GM10847 (cell line): ENCODE data around the gene CHST8.

ENCODE experiments used
- POLR2A ChIP-seq: IDR thresholded peaks from 2 replicates; pipeline ENCODE4 v1.6.1; 2011; ENCODE audit not compliant: insufficient read length; ENCODE audit errors: extremely low read depth

CHST8 gene

GRCh38 chr19:33654840-33655508 lies 33.2 kb downstream of the CHST8 start:
- no peak for TF ChIP-seq POLR2A

- no peak for TF ChIP-seq POLR2A
Measured at GRCh38 chr19:33659835-33660234, 38.1 kb downstream of the CHST8 start.

GRCh38 chr19:33660410-33661124 lies 38.8 kb downstream of the CHST8 start:
- TF ChIP-seq POLR2A, result no peak

GRCh38 chr19:33661336-33661735 lies 39.6 kb downstream of the CHST8 start:
- TF ChIP-seq POLR2A, result no peak

GRCh38 chr19:33662391-33663092 lies 40.8 kb downstream of the CHST8 start:
- no peak for TF ChIP-seq POLR2A

- TF ChIP-seq POLR2A, result no peak
Measured at GRCh38 chr19:33664744-33665143, 43.0 kb downstream of the CHST8 start.

GRCh38 chr19:33665776-33666595 lies 44.2 kb downstream of the CHST8 start:
- TF ChIP-seq POLR2A, result no peak

GRCh38 chr19:33667141-33667650 lies 45.4 kb downstream of the CHST8 start:
- no peak for TF ChIP-seq POLR2A

GRCh38 chr19:33667881-33668280 lies 46.1 kb downstream of the CHST8 start:
- no peak for TF ChIP-seq POLR2A

GRCh38 chr19:33668968-33669367 lies 47.2 kb downstream of the CHST8 start:
- no peak for TF ChIP-seq POLR2A

- no peak for TF ChIP-seq POLR2A
Measured at GRCh38 chr19:33669376-33669775, 47.6 kb downstream of the CHST8 start.

GRCh38 chr19:33670398-33670797 lies 48.6 kb downstream of the CHST8 start:
- TF ChIP-seq POLR2A, result no peak

- TF ChIP-seq POLR2A, result no peak
Measured at GRCh38 chr19:33671211-33671610, 49.5 kb downstream of the CHST8 start.

GRCh38 chr19:33673258-33673875 lies 51.6 kb downstream of the CHST8 start:
- TF ChIP-seq POLR2A, result no peak

GRCh38 chr19:33673996-33674625 lies 52.4 kb downstream of the CHST8 start:
- TF ChIP-seq POLR2A, result no peak
